HEK293 (cell line): ENCODE measurements around the gene C20orf204.

Experiments used
- ATF2 ChIP-seq: fragments of 450-650 bp; formaldehyde crosslinking; IDR thresholded peaks from 2 replicates; pipeline ENCODE4 v1.5.1; 2016; ENCODE audit warnings: missing biosample characterization, missing genetic modification characterization, low read depth
- BCL11B ChIP-seq: fragments of 450-650 bp; formaldehyde crosslinking; IDR thresholded peaks from 2 replicates; pipeline ENCODE4 v1.5.1; 2016; ENCODE audit warnings: low read depth, missing biosample characterization, missing genetic modification characterization
- BCL6B ChIP-seq: fragments of 450-650 bp; formaldehyde crosslinking; IDR thresholded peaks from 2 replicates; pipeline ENCODE4 v1.5.1; 2017; ENCODE audit warnings: missing biosample characterization, missing genetic modification characterization
- EGR2 ChIP-seq: fragments of 450-650 bp; formaldehyde crosslinking; IDR thresholded peaks from 2 replicates; pipeline ENCODE4 v1.5.1; 2016; ENCODE audit warnings: low read depth, missing biosample characterization, missing genetic modification characterization
- GFI1B ChIP-seq: fragments of 450-650 bp; formaldehyde crosslinking; IDR thresholded peaks from 2 replicates; pipeline ENCODE4 v1.5.1; 2016; ENCODE audit warnings: missing biosample characterization, missing genetic modification characterization
- MEIS1 ChIP-seq: sonication (generic); formaldehyde crosslinking; IDR thresholded peaks from 2 replicates; pipeline ENCODE4 v1.8.1; 2022; ENCODE audit warnings: missing genetic modification reagents, mild to moderate bottlenecking, borderline replicate concordance
- SP2 ChIP-seq: fragments of 450-650 bp; formaldehyde crosslinking; IDR thresholded peaks from 2 replicates; pipeline ENCODE4 v1.5.1; 2016; ENCODE audit warnings: missing biosample characterization, missing genetic modification characterization
- TRIM28 ChIP-seq: IDR thresholded peaks from 2 replicates; pipeline ENCODE4 v1.6.1; 2011; ENCODE audit warnings: low read length, control low read depth, borderline replicate concordance
- WT1 ChIP-seq: fragments of 450-650 bp; formaldehyde crosslinking; IDR thresholded peaks from 2 replicates; pipeline ENCODE4 v1.5.1; 2016; ENCODE audit warnings: missing biosample characterization, missing genetic modification characterization
- ZBTB11 ChIP-seq: fragments of 450-650 bp; formaldehyde crosslinking; conservative IDR thresholded peaks from 2 replicates; pipeline ENCODE4 v1.5.1; 2016; ENCODE audit warnings: low read depth, missing biosample characterization, missing genetic modification characterization
- ZBTB48 ChIP-seq: fragments of 450-650 bp; formaldehyde crosslinking; IDR thresholded peaks from 2 replicates; pipeline ENCODE4 v1.5.1; 2016; ENCODE audit warnings: missing biosample characterization, missing genetic modification characterization
- ZFP41 ChIP-seq: fragments of 450-650 bp; formaldehyde crosslinking; IDR thresholded peaks from 2 replicates; pipeline ENCODE4 v1.5.1; 2016; ENCODE audit warnings: missing biosample characterization, missing genetic modification characterization, borderline replicate concordance
- ZNF146 ChIP-seq: fragments of 450-650 bp; formaldehyde crosslinking; IDR thresholded peaks from 2 replicates; pipeline ENCODE4 v1.5.1; 2016; ENCODE audit warnings: missing biosample characterization, missing genetic modification characterization
- ZNF184 ChIP-seq: fragments of 450-650 bp; IDR thresholded peaks from 2 replicates; pipeline ENCODE4 v1.5.1; 2018; ENCODE audit warnings: missing biosample characterization, mild to moderate bottlenecking, missing genetic modification characterization
- ZNF404 ChIP-seq: fragments of 450-650 bp; formaldehyde crosslinking; IDR thresholded peaks from 2 replicates; pipeline ENCODE4 v1.5.1; 2017; ENCODE audit warnings: missing biosample characterization, missing genetic modification characterization
- ZNF513 ChIP-seq: fragments of 450-650 bp; IDR thresholded peaks from 2 replicates; pipeline ENCODE4 v1.5.1; 2018; ENCODE audit warnings: missing biosample characterization, missing genetic modification characterization
- ZNF623 ChIP-seq: fragments of 450-650 bp; formaldehyde crosslinking; IDR thresholded peaks from 2 replicates; pipeline ENCODE4 v1.5.1; 2016; ENCODE audit warnings: missing biosample characterization, missing genetic modification characterization
- ZNF624 ChIP-seq: fragments of 450-650 bp; formaldehyde crosslinking; IDR thresholded peaks from 2 replicates; pipeline ENCODE4 v1.5.1; 2017; ENCODE audit warnings: missing biosample characterization, missing genetic modification characterization
- ZNF660 ChIP-seq: fragments of 450-650 bp; IDR thresholded peaks from 2 replicates; pipeline ENCODE4 v1.5.1; 2018; ENCODE audit warnings: missing biosample characterization, mild to moderate bottlenecking, missing genetic modification characterization
- ZNF76 ChIP-seq: fragments of 450-650 bp; formaldehyde crosslinking; IDR thresholded peaks from 2 replicates; pipeline ENCODE4; 2016; ENCODE audit warnings: low read depth, missing biosample characterization, missing genetic modification characterization, borderline replicate concordance
- ZNF830 ChIP-seq: fragments of 450-650 bp; IDR thresholded peaks from 2 replicates; pipeline ENCODE4 v1.5.0; 2018; ENCODE audit warnings: missing biosample characterization, missing genetic modification characterization, low read depth, mild to moderate bottlenecking, moderate library complexity
- ZNF843 ChIP-seq: fragments of 450-650 bp; formaldehyde crosslinking; IDR thresholded peaks from 2 replicates; pipeline ENCODE4 v1.5.1; 2016; ENCODE audit warnings: missing biosample characterization, missing genetic modification characterization
- ZSCAN30 ChIP-seq: fragments of 450-650 bp; IDR thresholded peaks from 2 replicates; pipeline ENCODE4 v1.5.1; 2018; ENCODE audit warnings: missing biosample characterization, mild to moderate bottlenecking, missing genetic modification characterization, moderate library complexity
- ZXDB ChIP-seq: fragments of 450-650 bp; formaldehyde crosslinking; IDR thresholded peaks from 2 replicates; pipeline ENCODE4 v1.5.1; 2016; ENCODE audit warnings: missing biosample characterization, missing genetic modification characterization
- TF ChIP-seq, protein P1 (sequence below): fragments of 450-650 bp; formaldehyde crosslinking; IDR thresholded peaks from 2 replicates; pipeline ENCODE4 v1.5.1; 2016; ENCODE audit warnings: missing biosample characterization, missing genetic modification characterization
- TF ChIP-seq, protein P2 (sequence below): fragments of 450-650 bp; formaldehyde crosslinking; IDR thresholded peaks from 2 replicates; pipeline ENCODE4 v1.5.1; 2016; ENCODE audit warnings: missing biosample characterization, missing genetic modification characterization
- TF ChIP-seq, protein P3 (sequence below): fragments of 450-650 bp; formaldehyde crosslinking; IDR thresholded peaks from 2 replicates; pipeline ENCODE4; 2016; ENCODE audit warnings: missing biosample characterization, missing genetic modification characterization

Gene C20orf204

DNA sequence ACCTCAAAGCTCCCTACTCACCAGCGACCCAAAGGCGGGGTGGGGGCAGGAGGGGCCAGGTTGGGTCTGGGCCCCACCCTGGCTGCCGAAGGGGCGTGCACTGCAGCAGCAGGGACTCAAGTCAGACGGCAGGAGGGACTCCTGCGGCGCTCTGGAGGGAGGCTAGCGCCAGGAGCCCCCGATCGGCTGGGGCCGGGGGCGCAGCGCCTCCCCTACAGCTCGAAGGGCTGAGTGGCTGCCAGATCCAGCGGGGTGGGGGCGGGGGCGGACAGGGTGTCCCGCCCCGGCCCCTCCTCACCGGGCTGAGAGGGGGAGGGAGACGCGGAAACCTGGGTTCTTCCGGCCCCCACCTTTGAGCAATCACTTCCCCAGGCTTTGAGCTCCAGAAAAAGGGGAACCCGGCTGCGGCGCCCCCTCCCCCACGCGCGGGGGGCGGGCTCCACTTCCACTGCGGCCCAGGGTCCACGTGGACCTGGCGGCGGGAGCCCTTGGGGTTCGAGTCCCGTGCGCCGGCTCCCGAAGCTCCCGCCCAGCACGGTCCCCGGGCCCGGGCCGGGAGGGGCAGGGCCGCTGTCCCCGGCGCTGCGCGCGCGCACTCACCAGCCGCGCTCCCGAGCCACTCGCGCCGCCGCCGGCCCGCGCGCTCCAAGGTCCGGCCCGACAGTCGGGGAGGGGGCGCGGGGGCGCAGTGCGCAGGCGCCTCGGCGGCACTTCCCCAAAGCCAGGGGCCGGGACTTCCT is 43.5 kb downstream of the C20orf204 start, which contains the start of gene RGS19 (continued):
- 0 out of 2 replicates have a peak, but pooled peaks have one; percentile 3 for TF ChIP-seq ZNF146
- TF ChIP-seq ZSCAN30 (tag by site-specific recombination), result peak; percentile 39; the same call in 1 of the 2 replicates
- no peak for TF ChIP-seq TRIM28
- TF ChIP-seq ZNF623, result no peak
- TF ChIP-seq ZNF830 (tag by site-specific recombination), result no peak
- no peak for TF ChIP-seq BCL11B (tag by site-specific recombination)
- TF ChIP-seq, protein P1, sequence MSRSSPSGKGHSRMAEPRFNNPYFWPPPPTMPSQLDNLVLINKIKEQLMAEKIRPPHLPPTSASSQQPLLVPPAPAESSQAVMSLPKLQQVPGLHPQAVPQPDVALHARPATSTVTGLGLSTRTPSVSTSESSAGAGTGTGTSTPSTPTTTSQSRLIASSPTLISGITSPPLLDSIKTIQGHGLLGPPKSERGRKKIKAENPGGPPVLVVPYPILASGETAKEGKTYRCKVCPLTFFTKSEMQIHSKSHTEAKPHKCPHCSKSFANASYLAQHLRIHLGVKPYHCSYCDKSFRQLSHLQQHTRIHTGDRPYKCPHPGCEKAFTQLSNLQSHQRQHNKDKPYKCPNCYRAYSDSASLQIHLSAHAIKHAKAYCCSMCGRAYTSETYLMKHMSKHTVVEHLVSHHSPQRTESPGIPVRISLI (tag by site-specific recombination), result no peak
- TF ChIP-seq, protein P2, sequence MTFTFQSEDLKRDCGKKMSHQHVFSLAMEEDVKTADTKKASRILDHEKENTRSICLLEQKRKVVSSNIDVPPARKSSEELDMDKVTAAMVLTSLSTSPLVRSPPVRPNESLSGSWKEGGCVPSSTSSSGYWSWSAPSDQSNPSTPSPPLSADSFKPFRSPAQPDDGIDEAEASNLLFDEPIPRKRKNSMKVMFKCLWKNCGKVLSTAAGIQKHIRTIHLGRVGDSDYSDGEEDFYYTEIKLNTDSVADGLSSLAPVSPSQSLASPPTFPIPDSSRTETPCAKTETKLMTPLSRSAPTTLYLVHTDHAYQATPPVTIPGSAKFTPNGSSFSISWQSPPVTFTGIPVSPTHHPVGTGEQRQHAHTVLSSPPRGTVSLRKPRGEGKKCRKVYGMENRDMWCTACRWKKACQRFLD, result no peak
- TF ChIP-seq MEIS1 (CRISPR knock-in tag), result no peak
- TF ChIP-seq ZBTB48, result 0 out of 2 replicates have a peak, but pooled peaks have one; percentile 19
- no peak for TF ChIP-seq BCL6B (tag by site-specific recombination)
- TF ChIP-seq ZNF660 (tag by site-specific recombination), result no peak
- no peak for TF ChIP-seq ZNF76 (tag by site-specific recombination)
- no peak for TF ChIP-seq ATF2 (tag by site-specific recombination)
- TF ChIP-seq, protein P3, sequence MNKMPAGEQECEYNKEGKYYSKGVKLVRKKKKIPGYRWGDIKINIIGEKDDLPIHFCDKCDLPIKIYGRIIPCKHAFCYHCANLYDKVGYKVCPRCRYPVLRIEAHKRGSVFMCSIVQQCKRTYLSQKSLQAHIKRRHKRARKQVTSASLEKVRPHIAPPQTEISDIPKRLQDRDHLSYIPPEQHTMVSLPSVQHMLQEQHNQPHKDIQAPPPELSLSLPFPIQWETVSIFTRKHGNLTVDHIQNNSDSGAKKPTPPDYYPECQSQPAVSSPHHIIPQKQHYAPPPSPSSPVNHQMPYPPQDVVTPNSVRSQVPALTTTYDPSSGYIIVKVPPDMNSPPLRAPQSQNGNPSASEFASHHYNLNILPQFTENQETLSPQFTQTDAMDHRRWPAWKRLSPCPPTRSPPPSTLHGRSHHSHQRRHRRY (tag by site-specific recombination), result no peak
- no peak for TF ChIP-seq ZNF624 (tag by site-specific recombination)
- TF ChIP-seq ZFP41 (tag by site-specific recombination), result no peak
- peak; percentile 83 for TF ChIP-seq SP2
- no peak for TF ChIP-seq WT1 (tag by site-specific recombination)
- peak; percentile 37; the same call in 1 of the 2 replicates for TF ChIP-seq ZBTB11 (tag by site-specific recombination)
- TF ChIP-seq ZNF843, result peak; percentile 39; the same call in 1 of the 2 replicates
- no peak for TF ChIP-seq GFI1B
- no peak for TF ChIP-seq ZXDB (tag by site-specific recombination)
- TF ChIP-seq ZNF404 (tag by site-specific recombination), result no peak
- peak; percentile 43; the same call in 1 of the 2 replicates for TF ChIP-seq EGR2
- no peak for TF ChIP-seq ZNF184
- no peak for TF ChIP-seq ZNF513
